Mesendoderm (in vitro differentiated cells): Measurements from ENCODE around the gene PLEKHA4.

Source experiments
- DNase-seq: peaks from one replicate; pipeline ENCODE4 v3.0.0; 2013
- H2AK5ac ChIP-seq: 2 replicates; pipeline ENCODE4 v1.6.1; 2013; ENCODE audit warnings: low read length, inconsistent platforms
- H2BK120ac ChIP-seq: 2 replicates; pipeline ENCODE4 v1.6.1; 2013; ENCODE audit warnings: low read depth, mild to moderate bottlenecking, low read length, moderate library complexity, mixed read lengths
- H2BK15ac ChIP-seq: replicated peaks from 2 replicates; pipeline ENCODE4 v1.6.1; 2013; ENCODE audit warnings: low read depth, mild to moderate bottlenecking, moderate library complexity
- H2BK5ac ChIP-seq: 2 replicates; pipeline ENCODE4 v1.6.1; 2013; ENCODE audit warnings: low read length, inconsistent platforms
- H3K18ac ChIP-seq: 2 replicates; pipeline ENCODE4 v1.6.1; 2013; ENCODE audit warnings: mild to moderate bottlenecking, low read length, mixed read lengths
- H3K23ac ChIP-seq: one replicate; pipeline ENCODE4 v1.6.1; 2013; ENCODE audit warnings: low read length
- H3K27ac ChIP-seq: 2 replicates; pipeline ENCODE4 v1.5.1; 2013; ENCODE audit warnings: low read depth, mild to moderate bottlenecking, inconsistent platforms, low read length, moderate library complexity
- H3K27me3 ChIP-seq: 2 replicates; pipeline ENCODE4 v1.6.1; 2013; ENCODE audit warnings: low read length, control low read depth, mild to moderate bottlenecking, inconsistent platforms; ENCODE audit not compliant: insufficient read depth, poor library complexity
- H3K36me3 ChIP-seq: 2 replicates; pipeline ENCODE4 v1.6.1; 2013; ENCODE audit warnings: low read length, inconsistent platforms; ENCODE audit not compliant: control insufficient read depth, insufficient read depth
- H3K4ac ChIP-seq: one replicate; pipeline ENCODE4 v1.6.1; 2013; ENCODE audit warnings: low read depth, mild to moderate bottlenecking, low read length, moderate library complexity
- H3K4me1 ChIP-seq: 2 replicates; pipeline ENCODE4 v1.6.1; 2013; ENCODE audit warnings: low read depth, low read length, inconsistent platforms; ENCODE audit not compliant: control insufficient read depth
- H3K4me2 ChIP-seq: 2 replicates; pipeline ENCODE4 v1.6.1; 2013; ENCODE audit warnings: low read length
- H3K4me3 ChIP-seq: 2 replicates; pipeline ENCODE4 v1.5.1; 2013; ENCODE audit warnings: mild to moderate bottlenecking, low read length
- H3K56ac ChIP-seq: one replicate; pipeline ENCODE4 v1.6.1; 2013; ENCODE audit warnings: low read length
- H3K79me1 ChIP-seq: 2 replicates; pipeline ENCODE4 v1.6.1; 2013; ENCODE audit warnings: low read length, inconsistent platforms
- H3K79me2 ChIP-seq: 2 replicates; pipeline ENCODE4 v1.6.1; 2013; ENCODE audit warnings: mild to moderate bottlenecking, low read length; ENCODE audit not compliant: control insufficient read depth, insufficient read depth
- H3K9ac ChIP-seq: 2 replicates; pipeline ENCODE4 v1.6.1; 2013; ENCODE audit warnings: low read length, inconsistent platforms
- H4K5ac ChIP-seq: one replicate; pipeline ENCODE4 v1.6.1; 2013; ENCODE audit warnings: low read length
- H4K8ac ChIP-seq: one replicate; pipeline ENCODE4 v1.6.1; 2013; ENCODE audit warnings: low read depth, mild to moderate bottlenecking, control low read depth, low read length, moderate library complexity
- WGBS: extraction: QIAGEN DNeasy Blood & Tissue Kit; methylation state at CpG from one replicate; pipeline ENCODE4 v1.1.7; 2013; ENCODE audit warnings: low lambda C conversion rate, missing lambda C conversion rate; ENCODE audit not compliant: insufficient coverage; ENCODE audit errors: extremely low coverage; 5-methylcytosine and 5-hydroxymethylcytosine counted together

PLEKHA4 gene

DNA sequence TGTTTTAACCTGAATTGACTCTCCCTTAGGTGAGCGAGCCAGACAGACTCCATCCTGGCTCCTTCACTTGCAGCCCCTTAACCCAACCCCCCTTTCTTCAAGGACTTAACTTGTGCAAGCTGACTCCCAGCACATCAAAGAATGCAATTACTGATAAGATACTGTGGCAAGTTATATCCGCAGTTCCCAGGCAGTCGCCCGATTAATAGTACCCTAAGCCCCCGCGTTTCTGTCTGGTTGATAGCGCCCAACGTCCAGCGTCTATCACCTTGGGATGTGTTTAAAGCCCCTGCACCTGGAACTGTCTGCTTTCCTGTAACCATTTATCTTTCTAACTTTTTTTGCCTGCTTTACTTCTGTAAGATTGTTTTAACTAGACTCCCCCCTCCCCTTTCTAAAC lies 38.3 kb downstream of the PLEKHA4 start:
- no peak overlapping the region for H3K56ac ChIP-seq
- H4K8ac ChIP-seq = no peak overlapping the region
- H3K79me1 ChIP-seq = no peaks in the 10 kb centered on the region
- no peak overlapping the region for H2BK15ac ChIP-seq
- H3K9ac ChIP-seq = no peak overlapping the region
- WGBS = no CpG with 5 or more reads among the region's 9 CpGs
- no peaks in the 10 kb centered on the region for H3K4me1 ChIP-seq
- H2AK5ac ChIP-seq = no peak overlapping the region
- H3K4me2 ChIP-seq = no peak overlapping the region
- H3K23ac ChIP-seq = no peak overlapping the region
- H3K27ac ChIP-seq = peak overlapping the region; percentile 81
- no peak overlapping the region for H3K18ac ChIP-seq
- H3K4me3 ChIP-seq = no peak overlapping the region
- peak; percentile 78 for DNase-seq
- no peaks in the 10 kb centered on the region for H3K36me3 ChIP-seq
- H3K4ac ChIP-seq = no peak overlapping the region
- H2BK5ac ChIP-seq = no peak overlapping the region
- no peaks in the 10 kb centered on the region for H3K27me3 ChIP-seq
- H2BK120ac ChIP-seq = no peak overlapping the region
- no peak overlapping the region for H4K5ac ChIP-seq
- H3K79me2 ChIP-seq = no peaks in the 10 kb centered on the region

DNA sequence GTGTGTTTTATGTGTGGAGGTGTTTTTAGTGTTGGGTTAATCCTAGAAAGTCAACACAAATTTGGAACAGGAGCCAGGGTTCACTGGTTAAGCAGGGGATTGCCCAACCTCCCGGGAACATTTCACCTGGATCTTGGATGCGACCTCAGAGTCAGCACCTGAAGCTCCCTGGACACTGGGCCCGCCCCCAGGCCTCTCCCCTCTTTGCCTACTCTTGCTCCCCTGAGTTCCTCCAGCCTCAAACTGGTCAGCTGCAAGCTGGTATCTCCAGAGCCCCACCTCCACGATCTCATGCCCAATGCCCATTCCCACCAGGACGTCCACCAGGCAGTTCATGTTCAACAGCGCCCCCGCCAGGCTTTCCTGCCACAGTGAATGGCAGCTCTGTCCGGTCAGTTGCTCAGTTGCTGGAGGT lies 41.8 kb downstream of the PLEKHA4 start:
- H2BK15ac ChIP-seq = no peak overlapping the region
- H3K4me1 ChIP-seq = no peaks in the 10 kb centered on the region
- no peak overlapping the region for H2AK5ac ChIP-seq
- no peaks in the 10 kb centered on the region for H3K79me1 ChIP-seq
- no peak overlapping the region for H2BK5ac ChIP-seq
- no peak overlapping the region for H4K5ac ChIP-seq
- no peak overlapping the region for H3K4ac ChIP-seq
- no peak overlapping the region for H3K4me2 ChIP-seq
- no peaks in the 10 kb centered on the region for H3K36me3 ChIP-seq
- no peak overlapping the region for H4K8ac ChIP-seq
- H3K79me2 ChIP-seq = no peaks in the 10 kb centered on the region
- peak; percentile 44 for DNase-seq
- H3K9ac ChIP-seq = no peak overlapping the region
- no peak overlapping the region for H3K27ac ChIP-seq
- H2BK120ac ChIP-seq = no peak overlapping the region
- WGBS = no CpG with 5 or more reads among the region's 8 CpGs
- H3K27me3 ChIP-seq = no peaks in the 10 kb centered on the region
- no peak overlapping the region for H3K4me3 ChIP-seq
- no peak overlapping the region for H3K18ac ChIP-seq
- no peak overlapping the region for H3K23ac ChIP-seq
- H3K56ac ChIP-seq = no peak overlapping the region

DNA sequence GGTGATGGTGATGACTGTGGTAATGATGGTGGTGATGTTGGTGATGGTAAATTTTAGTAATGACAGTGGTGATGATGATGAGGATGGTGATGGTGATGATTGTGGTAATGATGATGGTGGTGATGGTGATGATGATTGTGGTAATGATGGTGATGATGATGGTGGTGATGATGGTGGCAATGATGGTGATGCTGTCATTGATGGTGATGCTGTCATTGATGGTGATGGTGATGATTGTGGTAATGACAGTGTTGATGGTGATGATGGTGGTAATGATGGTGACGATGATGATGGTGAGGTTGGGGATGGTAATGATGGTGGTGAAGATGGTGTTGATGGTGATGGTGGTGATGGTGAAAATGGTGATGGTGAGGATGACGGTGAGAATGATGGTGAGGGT lies 45.9 kb downstream of the PLEKHA4 start:
- WGBS = 100% methylated on average over 2 of the region's 2 CpGs
- no peak for DNase-seq
- no peak overlapping the region for H2BK15ac ChIP-seq

DNA sequence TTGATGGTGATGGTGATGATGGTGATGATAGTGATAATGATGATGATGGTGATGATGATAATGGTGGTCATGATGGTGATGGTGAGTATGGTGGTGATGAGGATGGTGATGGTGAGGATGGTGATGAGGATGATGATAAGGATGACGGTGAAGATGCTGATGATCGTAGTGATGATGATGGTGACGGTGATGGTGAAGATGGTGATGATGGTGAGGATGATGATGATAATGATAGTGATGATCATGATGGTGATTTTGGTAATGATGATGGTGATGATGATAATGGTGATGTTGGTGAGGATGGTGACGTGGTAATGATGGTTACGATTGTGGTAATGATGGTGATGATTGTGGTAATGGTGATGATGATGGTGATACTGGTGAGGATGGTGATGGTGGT lies 46.8 kb downstream of the PLEKHA4 start:
- Histone ChIP-seq H3K4me2 (no peak overlapping the region), H3K79me1 (no peaks in the 10 kb centered on the region), H3K27ac (no peak overlapping the region), H4K5ac (no peak overlapping the region), H3K56ac (no peak overlapping the region), H2AK5ac (no peak overlapping the region), H2BK120ac (no peak overlapping the region), H2BK15ac (no peak overlapping the region), H3K23ac (no peak overlapping the region), H3K36me3 (no peaks in the 10 kb centered on the region), H4K8ac (no peak overlapping the region), H3K27me3 (no peaks in the 10 kb centered on the region), H3K9ac (no peak overlapping the region), H3K18ac (no peak overlapping the region), H2BK5ac (no peak overlapping the region), H3K4me3 (no peak overlapping the region), H3K4me1 (no peaks in the 10 kb centered on the region), H3K4ac (no peak overlapping the region), H3K79me2 (no peaks in the 10 kb centered on the region)
- DNase-seq = no peak
- 100% methylated on average over 5 of the region's 5 CpGs for WGBS

More for the DNA sequence above, 45.9 kb downstream of the PLEKHA4 start:
- H4K8ac ChIP-seq = no peak overlapping the region
- H3K4me3 ChIP-seq = no peak overlapping the region
- H3K27ac ChIP-seq = no peak overlapping the region
- no peak overlapping the region for H2BK5ac ChIP-seq
- H3K4me1 ChIP-seq = no peaks in the 10 kb centered on the region
- no peak overlapping the region for H3K23ac ChIP-seq
- no peak overlapping the region for H2AK5ac ChIP-seq
- no peak overlapping the region for H3K18ac ChIP-seq
- H3K4ac ChIP-seq = no peak overlapping the region
- H3K36me3 ChIP-seq = no peaks in the 10 kb centered on the region
- H4K5ac ChIP-seq = no peak overlapping the region
- no peaks in the 10 kb centered on the region for H3K79me1 ChIP-seq
- no peak overlapping the region for H3K56ac ChIP-seq
- no peak overlapping the region for H3K4me2 ChIP-seq
- H2BK120ac ChIP-seq = no peak overlapping the region
- no peak overlapping the region for H3K9ac ChIP-seq
- H3K27me3 ChIP-seq = no peaks in the 10 kb centered on the region
- no peaks in the 10 kb centered on the region for H3K79me2 ChIP-seq

DNA sequence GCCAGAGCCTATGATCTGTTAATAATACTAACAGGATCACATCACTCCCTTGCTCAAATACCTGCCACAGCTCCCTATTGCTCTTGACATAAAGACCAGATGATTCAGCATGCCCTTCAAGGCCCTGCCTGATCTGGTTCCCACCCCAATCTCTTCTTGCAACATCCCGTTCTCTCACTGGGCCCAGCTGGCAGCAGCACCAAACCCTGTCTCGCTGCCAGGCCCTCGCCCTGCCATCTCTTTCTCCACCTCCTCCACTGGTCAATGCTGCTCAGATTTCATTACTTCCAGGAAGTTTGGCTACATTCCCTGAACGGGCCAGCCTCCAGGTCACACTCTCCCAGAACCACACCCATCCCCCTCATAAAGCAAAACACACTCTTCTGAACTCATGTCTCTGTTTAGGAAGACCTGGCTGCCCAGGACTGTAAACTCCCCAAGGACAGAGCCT lies 49.0 kb downstream of the PLEKHA4 start:
- Histone ChIP-seq H3K4me3 (no peak overlapping the region), H2BK120ac (no peak overlapping the region)

DNA sequence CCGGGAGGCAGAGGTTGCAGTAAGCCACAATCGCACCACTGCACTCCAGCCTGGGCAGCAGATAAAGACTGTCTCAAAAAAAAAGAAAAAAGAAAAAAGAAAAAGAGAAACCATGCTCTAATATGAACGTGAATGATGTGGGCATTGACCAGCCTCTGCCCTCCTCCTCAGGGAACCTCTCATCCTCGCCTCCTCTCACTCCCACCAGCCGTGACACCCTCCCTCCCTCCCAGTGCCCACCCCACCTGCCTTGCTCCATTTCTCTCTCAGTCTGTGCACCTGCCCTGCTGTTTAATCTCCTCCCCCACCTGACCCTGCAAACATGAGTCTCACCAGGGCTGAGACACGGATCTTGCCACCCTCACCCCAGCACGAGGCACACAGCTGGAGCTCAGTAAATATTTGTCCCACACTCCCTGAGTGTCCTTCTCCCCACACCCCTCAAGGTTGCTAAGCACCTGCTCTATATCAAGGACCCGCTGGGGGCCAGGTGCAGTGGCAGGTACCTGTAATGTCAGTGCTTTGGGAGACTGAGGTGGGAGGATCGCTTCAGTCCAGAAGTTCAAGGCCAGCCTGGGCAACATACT lies 50.1 kb downstream of the PLEKHA4 start:
- Histone ChIP-seq H3K36me3 (no peaks in the 10 kb centered on the region), H2BK5ac (no peak overlapping the region), H2BK15ac (no peak overlapping the region), H3K4me1 (no peaks in the 10 kb centered on the region), H2AK5ac (no peak overlapping the region), H4K8ac (no peak overlapping the region), H3K79me2 (no peaks in the 10 kb centered on the region), H3K4me3 (no peak overlapping the region), H3K4me2 (no peak overlapping the region), H3K27ac (no peak overlapping the region), H3K27me3 (no peaks in the 10 kb centered on the region), H3K18ac (no peak overlapping the region), H3K23ac (no peak overlapping the region), H2BK120ac (no peak overlapping the region), H3K56ac (no peak overlapping the region), H3K4ac (no peak overlapping the region), H3K79me1 (no peaks in the 10 kb centered on the region), H3K9ac (no peak overlapping the region), H4K5ac (no peak overlapping the region)
- WGBS = no CpG with 5 or more reads among the region's 9 CpGs
- no peak for DNase-seq

More for the DNA sequence above, 49.0 kb downstream of the PLEKHA4 start:
- Histone ChIP-seq H3K56ac (no peak overlapping the region), H3K27ac (no peak overlapping the region), H4K5ac (no peak overlapping the region), H3K18ac (no peak overlapping the region), H3K79me1 (no peaks in the 10 kb centered on the region), H2AK5ac (no peak overlapping the region), H4K8ac (no peak overlapping the region), H2BK5ac (no peak overlapping the region), H3K4ac (no peak overlapping the region), H3K36me3 (no peaks in the 10 kb centered on the region), H3K79me2 (no peaks in the 10 kb centered on the region), H2BK15ac (no peak overlapping the region), H3K4me2 (no peak overlapping the region), H3K27me3 (no peaks in the 10 kb centered on the region), H3K4me1 (no peaks in the 10 kb centered on the region), H3K9ac (no peak overlapping the region), H3K23ac (no peak overlapping the region)
- no CpG with 5 or more reads among the region's 4 CpGs for WGBS
- no peak for DNase-seq
